Measurements from ENCODE around the gene KMO. TPM values are rescaled to one million over a fixed set of nuclear protein-coding genes. Genes with fewer than 3 reads are reported as not detected.

KMO gene
- total and polyA plus RNA-seq, 2 of the 13 experiments (the other 11 are each of a cell fraction or from before 2014, with no cell fraction given), result 0.01 TPM; not detected in 1

- BruUV-seq (replicated peaks), result no TSS peak
- in situ Hi-C loops (cut with HindIII; ENCODE audit: extremely low pct_ligation_motif_present, low pct_unique_long_range_greater_than_20kb) (loop anchor here (10.0 kb wide), 1 partner anchor 115 kb away; no protein-coding TSS in a partner anchor), intact Hi-C loops (cut with micrococcal nuclease; ENCODE audit: unreplicated experiment) (loop anchor here (1.0 kb wide), 2 partner anchors 24 to 121 kb away; no protein-coding TSS in a partner anchor)
- CTCF ChIA-PET (ENCODE audit: low intra/inter-chr PET ratio, low total read pairs), result interaction anchor here (1.0 kb wide), 1 partner anchor 29 kb away, joined by 3 read pairs; no protein-coding TSS in a partner anchor
- H4K20me1 ChIP-seq (ENCODE audit: insufficient read depth, low read length), result peaks cover 6% of the 10 kb centered on the region; the same call in 1 of the 2 replicates
- H3K4me1 ChIP-seq (ENCODE audit: insufficient read depth, low read length), result peaks cover 47% of the 10 kb centered on the region
- no peaks in the 10 kb centered on the region for H3K9me3 ChIP-seq (ENCODE audit: low read length)
- H3K4me2 ChIP-seq (ENCODE audit: low read depth, low read length), result peak overlapping the region; percentile 82
- POLR2A ChIA-PET, result interaction anchor here (1.0 to 2.2 kb wide), 5 partner anchors 12 to 208 kb away, joined by 4 to 11 read pairs (median 7); partner anchors contain the start of genes EXO1 and FH
- peak overlapping the region; percentile 91 for H3K27ac ChIP-seq (ENCODE audit: extremely low read length, insufficient read depth, low read length)
- ATAC-seq (peak; percentile 57), DNase-seq (ENCODE audit: low spot score) (peak; percentile 38), FAIRE-seq (no peak)
- peak overlapping the region; percentile 85 to 100 (median 99) for H3K4me3 ChIP-seq (replicated peaks in 1 of 3; ENCODE audit: insufficient read depth in 1 of 3, low read depth in 2 of 3, low read length in 3 of 3)
- peak overlapping the region; percentile 96 for H3K9ac ChIP-seq (ENCODE audit: insufficient read depth, low read depth, low read length)
- peaks cover 0 to 12% of the 10 kb centered on the region in 2 experiments; a peak in 4 of 5 replicates for H3K36me3 ChIP-seq (replicated peaks in 1 of 2; ENCODE audit: control insufficient read depth in 1 of 2, insufficient read depth in 2 of 2, low read length in 2 of 2)
- no peak overlapping the region for H2AFZ ChIP-seq (ENCODE audit: low read length)
- H3K27me3 ChIP-seq (ENCODE audit: control insufficient read depth in 1 of 2, insufficient read depth in 2 of 2, low read length in 2 of 2), result no peaks in the 10 kb centered on the region; a peak in 1 of 5 replicates
- peaks cover 24% of the 10 kb centered on the region for H3K79me2 ChIP-seq (ENCODE audit: insufficient read depth, low read length)
- 2% methylated on average over 11 of the region's 42 CpGs for WGBS (ENCODE audit: low lambda C conversion rate)
- TF ChIP-seq KLF16 (CRISPR knock-in tag; IDR thresholded peaks at IDR 0.05) (0 out of 4 replicates have a peak, but pooled peaks of 1 of the 2 experiments have one; percentile 5), RARA (CRISPR knock-in tag; IDR thresholded peaks at IDR 0.05) (0 out of 2 replicates have a peak, but pooled peaks have one; percentile 3), ZNF816 (CRISPR knock-in tag; IDR thresholded peaks at IDR 0.05; ENCODE audit: borderline replicate concordance) (no peak), ZMYM2 (CRISPR knock-in tag; IDR thresholded peaks at IDR 0.05) (no peak), MAX (IDR thresholded peaks at IDR 0.05) (peak; percentile 45; the same call in 1 of the 2 replicates), ATF7-NPFF (CRISPR knock-in tag; IDR thresholded peaks at IDR 0.05; ENCODE audit: low read depth) (0 out of 2 replicates have a peak, but pooled peaks have one; percentile 17), ASH2L (IDR thresholded peaks at IDR 0.05; ENCODE audit: insufficient read length, low read depth, low read length) (peak; percentile 44), ZNF230 (CRISPR knock-in tag; IDR thresholded peaks at IDR 0.05) (no peak), RFXANK (CRISPR knock-in tag; IDR thresholded peaks at IDR 0.05) (no peak), GFI1 (CRISPR knock-in tag; IDR thresholded peaks at IDR 0.05; ENCODE audit: borderline replicate concordance) (no peak), NKX3-1 (CRISPR knock-in tag; IDR thresholded peaks at IDR 0.05) (no peak), BRF2 (CRISPR knock-in tag; IDR thresholded peaks at IDR 0.05) (no peak), JUNB (CRISPR knock-in tag; IDR thresholded peaks at IDR 0.05; ENCODE audit: borderline replicate concordance) (no peak), ZIK1 (CRISPR knock-in tag; IDR thresholded peaks at IDR 0.05; ENCODE audit: borderline replicate concordance, low read depth) (0 out of 2 replicates have a peak, but pooled peaks have one; percentile 13), ZNF839 (CRISPR knock-in tag; IDR thresholded peaks at IDR 0.05; ENCODE audit: borderline replicate concordance) (no peak), FOXC1 (CRISPR knock-in tag; IDR thresholded peaks at IDR 0.05; ENCODE audit: borderline replicate concordance) (no peak), MEIS2 (CRISPR knock-in tag; IDR thresholded peaks at IDR 0.05) (no peak), ZFP62 (CRISPR knock-in tag; IDR thresholded peaks at IDR 0.05) (no peak), THAP7 (CRISPR knock-in tag; IDR thresholded peaks at IDR 0.05) (no peak), AHR (CRISPR knock-in tag; IDR thresholded peaks at IDR 0.05) (no peak), ZBTB44 (CRISPR knock-in tag; IDR thresholded peaks at IDR 0.05) (no peak), ZKSCAN5 (CRISPR knock-in tag; IDR thresholded peaks at IDR 0.05) (peak; percentile 73; the same call in 1 of the 2 replicates)
These were observed 107.5 kb downstream of the KMO start for GRCh38 chr1:241639623-241640148.

Measured in HepG2 (cell line).